ENCODE results near the gene APOM.

Gene APOM

GRCh38 chr6:31658983-31659648, 3.4 kb downstream of the APOM start:
- DNase-seq, result no peak

- DNase-seq, result peak; percentile 54
Measured at GRCh38 chr6:31659649-31660380, 4.1 kb downstream of the APOM start.

- peak; percentile 94 for DNase-seq
Measured at GRCh38 chr6:31660381-31661261, 4.9 kb downstream of the APOM start, which contains the start of gene C6orf47. TSS of gene C6orf47 (minus strand) at chr6:31660778. CDS start at chr6:31659947, 831 bp downstream.

- DNase-seq, result no peak
Measured at GRCh38 chr6:31661262-31662123, 5.8 kb downstream of the APOM start.

GRCh38 chr6:31662124-31662723, 6.5 kb downstream of the APOM start:
- DNase-seq, result no peak

- no peak for DNase-seq
Measured at GRCh38 chr6:31663126-31663960, 7.6 kb downstream of the APOM start.

- no peak for DNase-seq
Measured at GRCh38 chr6:31663961-31664789, 8.5 kb downstream of the APOM start.

GRCh38 chr6:31664790-31665500, 9.3 kb downstream of the APOM start, which contains the start of gene GPANK1:
TSS of gene GPANK1 (minus strand) at chr6:31664997. CDS start at chr6:31664478, 519 bp downstream.
- peak; percentile 96 for DNase-seq

GRCh38 chr6:31665501-31666336, 10.0 kb downstream of the APOM start, which contains the start of gene CSNK2B:
TSS of gene CSNK2B (plus strand) at chr6:31666080. CDS start at chr6:31666832, 752 bp downstream.
- DNase-seq, result peak; percentile 99

- no peak for DNase-seq
Measured at GRCh38 chr6:31666337-31666965, 10.8 kb downstream of the APOM start.

GRCh38 chr6:31669676-31670075, 14.0 kb downstream of the APOM start, which contains the start of gene LY6G5B:
TSS of gene LY6G5B (plus strand) at chr6:31669976. CDS start at chr6:31670951, 975 bp downstream.
- no peak for DNase-seq

GRCh38 chr6:31676322-31676903, 20.7 kb downstream of the APOM start:
- DNase-seq, result no peak

- peak; percentile 52 for DNase-seq
Measured at GRCh38 chr6:31676904-31677303, 21.2 kb downstream of the APOM start.

GRCh38 chr6:31677955-31678354, 22.3 kb downstream of the APOM start:
- no peak for DNase-seq

GRCh38 chr6:31680226-31681134, 24.8 kb downstream of the APOM start, which contains the start of gene LY6G5C:
TSS of gene LY6G5C (minus strand) at chr6:31681067. CDS start at chr6:31680373, 694 bp downstream.
- DNase-seq, result peak; percentile 96
